ENCODE results near the gene SDHAF2. TPM values are rescaled to one million over a fixed set of nuclear protein-coding genes. Genes with fewer than 3 reads are reported as not detected.

SDHAF2 gene
- total and polyA plus RNA-seq, 9 of the 15 experiments (the other 6 are each of a cell fraction or from before 2014, with no cell fraction given), result 21.2 to 144 (median 40.4) TPM

GRCh38 chr11:61384271-61385242 lies 45.4 kb upstream of the SDHAF2 start:
- Histone ChIP-seq H3K4me2 (ENCODE audit: insufficient read depth, low read length) (no peak overlapping the region), H3K27ac (ENCODE audit: extremely low read depth, low read depth, low read length) (no peak overlapping the region), H3K9me1 (ENCODE audit: control insufficient read depth, insufficient read depth, low read length) (no peaks in the 10 kb centered on the region), H3K9ac (ENCODE audit: insufficient read depth in 1 of 2, low read depth in 2 of 2, low read length in 2 of 2) (peak overlapping the region in 1 of 2 experiments; percentile 2; a peak in 1 of 4 replicates), H4K20me1 (replicated peaks; ENCODE audit: control insufficient read depth, insufficient read depth, low read length) (no peaks in the 10 kb centered on the region), H2AFZ (ENCODE audit: low read depth, low read length) (no peak overlapping the region), H3K79me2 (ENCODE audit: control insufficient read depth, insufficient read depth, low read length) (no peaks in the 10 kb centered on the region), H3K36me3 (ENCODE audit: control insufficient read depth, insufficient read depth, low read length) (no peaks in the 10 kb centered on the region), H3K9me3 (replicated peaks; ENCODE audit: control insufficient read depth, insufficient read depth, low read depth, low read length) (no peaks in the 10 kb centered on the region), H3K27me3 (ENCODE audit: control insufficient read depth in 2 of 2, insufficient read depth in 2 of 2, low read length in 2 of 2) (no peaks in the 10 kb centered on the region), H3K4me1 (replicated peaks in 1 of 2; ENCODE audit: control insufficient read depth in 2 of 2, insufficient read depth in 2 of 2, low read length in 2 of 2) (peaks cover 3 to 6% of the 10 kb centered on the region in 2 experiments; a peak in 2 of 5 replicates), H3K4me3 (no peak overlapping the region)
- peak; percentile 95 for ATAC-seq
- peak; percentile 82 for FAIRE-seq
- WGBS (ENCODE audit: insufficient coverage, low coverage, missing lambda C conversion rate), result 57% methylated on average over 14 of the region's 15 CpGs
- intact Hi-C loops (cut with micrococcal nuclease) (loop anchor here (1.0 to 5.0 kb wide), 4 partner anchors 48 to 253 kb away; no protein-coding TSS in a partner anchor), in situ Hi-C loops (cut with MboI) (loop anchor here (5.0 kb wide), 2 partner anchors 47 to 127 kb away; no protein-coding TSS in a partner anchor)
- no TSS peak for BruUV-seq (replicated peaks)
- DNase-seq (ENCODE audit: extremely low read depth in 1 of 4, low spot score in 3 of 4), result peak; percentile 36 to 82 (median 54)
- ChIA-PET POLR2A (interaction anchor here (0.6 to 5.1 kb wide), 13 partner anchors 14 to 469 kb away, joined by 3 to 23 read pairs (median 4); no protein-coding TSS in a partner anchor), CTCF (ENCODE audit: low intra/inter-chr PET ratio) (interaction anchor here (0.8 to 7.3 kb wide), 7 partner anchors 18 to 254 kb away, joined by 3 to 135 read pairs (median 6); partner anchors contain the start of genes DDB1 and TKFC)
- TF ChIP-seq HNRNPL (IDR thresholded peaks at IDR 0.05; ENCODE audit: low read depth, low read length) (no peak), KLF13 (tag; IDR thresholded peaks at IDR 0.05; ENCODE audit: borderline replicate concordance, low read depth) (no peak), ATF1 (CRISPR knock-in tag; IDR thresholded peaks at IDR 0.05) (no peak), ATF1 (tag; IDR thresholded peaks at IDR 0.05) (no peak), KAT7 (CRISPR knock-in tag; IDR thresholded peaks at IDR 0.05; ENCODE audit: borderline replicate concordance) (no peak), DIDO1 (tag; IDR thresholded peaks at IDR 0.05; ENCODE audit: low read depth) (no peak), CEBPG (CRISPR knock-in tag; IDR thresholded peaks at IDR 0.05) (no peak), CEBPG (tag; conservative IDR thresholded peaks at IDR 0.05 in 1 of 2, IDR thresholded peaks at IDR 0.05 in 1 of 2) (no peak), KDM5B (IDR thresholded peaks at IDR 0.05; ENCODE audit: insufficient replicate concordance, low read depth, low read length) (no peak)
- TF ChIP-seq, protein P1, sequence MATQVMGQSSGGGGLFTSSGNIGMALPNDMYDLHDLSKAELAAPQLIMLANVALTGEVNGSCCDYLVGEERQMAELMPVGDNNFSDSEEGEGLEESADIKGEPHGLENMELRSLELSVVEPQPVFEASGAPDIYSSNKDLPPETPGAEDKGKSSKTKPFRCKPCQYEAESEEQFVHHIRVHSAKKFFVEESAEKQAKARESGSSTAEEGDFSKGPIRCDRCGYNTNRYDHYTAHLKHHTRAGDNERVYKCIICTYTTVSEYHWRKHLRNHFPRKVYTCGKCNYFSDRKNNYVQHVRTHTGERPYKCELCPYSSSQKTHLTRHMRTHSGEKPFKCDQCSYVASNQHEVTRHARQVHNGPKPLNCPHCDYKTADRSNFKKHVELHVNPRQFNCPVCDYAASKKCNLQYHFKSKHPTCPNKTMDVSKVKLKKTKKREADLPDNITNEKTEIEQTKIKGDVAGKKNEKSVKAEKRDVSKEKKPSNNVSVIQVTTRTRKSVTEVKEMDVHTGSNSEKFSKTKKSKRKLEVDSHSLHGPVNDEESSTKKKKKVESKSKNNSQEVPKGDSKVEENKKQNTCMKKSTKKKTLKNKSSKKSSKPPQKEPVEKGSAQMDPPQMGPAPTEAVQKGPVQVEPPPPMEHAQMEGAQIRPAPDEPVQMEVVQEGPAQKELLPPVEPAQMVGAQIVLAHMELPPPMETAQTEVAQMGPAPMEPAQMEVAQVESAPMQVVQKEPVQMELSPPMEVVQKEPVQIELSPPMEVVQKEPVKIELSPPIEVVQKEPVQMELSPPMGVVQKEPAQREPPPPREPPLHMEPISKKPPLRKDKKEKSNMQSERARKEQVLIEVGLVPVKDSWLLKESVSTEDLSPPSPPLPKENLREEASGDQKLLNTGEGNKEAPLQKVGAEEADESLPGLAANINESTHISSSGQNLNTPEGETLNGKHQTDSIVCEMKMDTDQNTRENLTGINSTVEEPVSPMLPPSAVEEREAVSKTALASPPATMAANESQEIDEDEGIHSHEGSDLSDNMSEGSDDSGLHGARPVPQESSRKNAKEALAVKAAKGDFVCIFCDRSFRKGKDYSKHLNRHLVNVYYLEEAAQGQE (IDR thresholded peaks at IDR 0.05; ENCODE audit: borderline replicate concordance), result peak; percentile 90
- TF ChIP-seq, protein P1 (CRISPR knock-in tag; IDR thresholded peaks at IDR 0.05; ENCODE audit: low read depth), result no peak
